COLO668 (cell line): Measurements from ENCODE around the gene RASA3.
"Not testable (repeated sequence)": the region's sequence is repeated elsewhere in the genome, so short reads cannot be mapped to it uniquely, and the experiment has no call there.

ENCODE experiments used
- DNase-seq: peaks from one replicate; lab custom pipeline; 2025; ENCODE audit not compliant: unreplicated experiment; lab: John Stamatoyannopoulos, UW

RASA3 gene

GRCh38 chr13:114024603-114025404, 107.6 kb downstream of the RASA3 start:
- DNase-seq = no peak

DNA sequence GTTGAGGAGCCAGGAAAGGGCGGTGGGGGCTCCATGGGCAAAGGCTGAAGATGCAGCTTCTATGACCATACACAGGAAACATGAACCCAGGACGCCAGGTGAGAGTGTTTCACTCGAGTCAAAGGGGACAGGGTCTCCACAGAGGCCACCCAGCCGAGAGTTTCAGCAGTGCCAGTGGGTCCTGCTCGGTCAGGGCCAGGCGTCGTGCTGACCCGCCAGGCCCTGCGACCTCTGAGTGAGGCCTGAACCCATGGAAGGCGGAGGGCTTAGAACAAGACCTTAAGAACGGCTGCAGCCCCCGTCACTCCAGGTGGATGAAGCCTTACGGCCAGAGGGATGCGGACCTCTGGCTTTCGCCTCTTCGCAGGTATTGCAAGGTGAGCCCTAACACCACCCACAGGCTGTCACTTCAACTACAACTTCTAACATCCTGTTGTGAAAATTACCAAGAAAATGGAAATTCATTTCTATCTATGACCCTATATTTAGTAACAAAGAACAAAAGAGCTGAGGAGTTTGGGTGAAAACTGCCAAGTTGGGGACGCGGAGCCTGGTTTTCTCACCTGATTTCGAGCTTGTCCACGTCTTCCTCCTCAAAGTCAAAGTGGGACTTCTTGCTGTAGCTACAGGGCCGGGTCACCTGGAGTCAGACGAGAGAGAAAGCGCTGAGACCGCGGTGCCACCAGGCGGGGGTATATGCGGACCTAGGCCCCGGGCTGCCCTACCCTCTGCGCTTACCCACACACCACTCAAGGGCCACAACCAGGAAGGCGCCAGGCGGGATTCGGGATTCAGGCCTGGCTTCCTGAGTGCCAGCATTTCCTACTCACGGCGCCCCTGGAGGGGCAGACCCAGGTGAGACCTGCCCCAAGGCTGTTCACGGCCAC, 108.5 kb downstream of the RASA3 start:
- no peak for DNase-seq

DNA sequence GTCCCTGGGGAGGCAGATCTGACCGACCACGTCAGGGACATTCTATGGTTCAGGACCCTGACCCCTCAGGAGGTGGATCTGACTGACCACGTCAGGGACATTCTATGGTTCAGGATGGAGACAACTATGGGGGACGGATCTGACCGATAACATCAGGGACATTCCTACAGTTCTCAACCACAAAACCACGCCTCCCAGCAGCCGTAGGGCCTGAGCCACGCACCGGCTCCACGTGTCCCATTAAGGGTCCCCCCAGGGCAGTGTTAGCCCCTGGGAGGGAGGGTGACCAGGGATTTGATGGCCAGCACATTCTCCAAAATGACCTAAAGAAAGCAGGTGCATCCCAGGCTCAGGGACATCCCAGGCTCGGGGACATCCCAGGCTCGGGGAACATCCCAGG, 109.5 kb downstream of the RASA3 start:
- DNase-seq = no peak

DNA sequence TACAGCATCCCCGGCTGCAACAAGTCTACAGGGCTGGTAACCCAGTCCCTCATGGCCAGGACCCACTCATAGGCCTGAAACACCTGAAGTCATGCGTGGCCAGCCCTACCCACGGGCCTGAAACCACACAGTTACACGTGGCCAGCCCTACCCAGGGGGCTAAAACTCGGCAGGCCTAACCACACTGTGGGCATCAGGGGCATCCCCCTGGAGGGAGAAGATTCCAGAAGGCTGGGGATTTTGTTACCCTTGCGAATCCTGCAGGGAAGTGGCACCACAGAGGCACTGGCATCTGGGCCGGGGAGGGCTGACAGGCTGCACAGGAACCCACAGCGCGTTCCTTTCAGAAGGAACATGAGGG, 110.1 kb downstream of the RASA3 start:
- no peak for DNase-seq

DNA sequence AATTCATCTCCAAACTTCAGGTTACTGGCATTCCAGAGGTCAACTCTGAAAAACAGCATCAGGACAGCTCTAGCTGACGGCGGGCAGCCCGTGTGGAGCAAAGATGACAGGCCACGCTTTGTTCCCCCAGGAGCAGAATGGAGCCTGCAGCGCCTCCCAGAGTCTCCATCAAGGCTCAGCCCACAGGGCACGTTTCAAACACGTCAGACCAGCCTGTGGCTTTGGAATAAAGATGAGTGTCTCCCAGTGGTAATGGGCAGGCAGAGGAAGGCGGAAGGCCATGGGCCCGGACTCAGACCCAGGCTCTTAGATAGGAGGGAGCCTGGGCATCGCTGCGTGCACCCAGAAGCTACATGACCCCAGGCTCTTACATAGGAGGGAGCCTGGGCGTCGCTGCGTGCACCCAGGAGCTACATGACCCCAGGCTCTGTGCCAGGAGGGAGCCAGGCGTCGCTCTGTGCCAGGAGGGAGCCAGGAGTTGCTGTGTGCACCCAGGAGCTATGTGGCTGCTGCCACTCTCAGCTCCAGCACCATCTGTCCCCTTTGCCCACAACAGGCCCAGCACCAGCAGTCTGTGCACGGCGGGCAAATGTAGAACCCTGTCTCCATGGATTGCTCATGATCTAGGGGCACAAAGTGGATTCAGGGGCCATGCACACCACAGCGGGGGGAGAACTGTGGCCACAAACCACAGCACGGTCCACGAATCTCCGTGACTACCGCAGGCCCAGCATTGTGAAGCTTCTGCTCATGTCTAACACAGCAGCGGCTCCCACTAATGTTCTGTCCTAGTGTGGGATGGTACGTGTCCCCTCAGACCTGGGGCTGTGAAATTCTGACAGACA, 110.7 kb downstream of the RASA3 start:
- peak; percentile 64 for DNase-seq

DNA sequence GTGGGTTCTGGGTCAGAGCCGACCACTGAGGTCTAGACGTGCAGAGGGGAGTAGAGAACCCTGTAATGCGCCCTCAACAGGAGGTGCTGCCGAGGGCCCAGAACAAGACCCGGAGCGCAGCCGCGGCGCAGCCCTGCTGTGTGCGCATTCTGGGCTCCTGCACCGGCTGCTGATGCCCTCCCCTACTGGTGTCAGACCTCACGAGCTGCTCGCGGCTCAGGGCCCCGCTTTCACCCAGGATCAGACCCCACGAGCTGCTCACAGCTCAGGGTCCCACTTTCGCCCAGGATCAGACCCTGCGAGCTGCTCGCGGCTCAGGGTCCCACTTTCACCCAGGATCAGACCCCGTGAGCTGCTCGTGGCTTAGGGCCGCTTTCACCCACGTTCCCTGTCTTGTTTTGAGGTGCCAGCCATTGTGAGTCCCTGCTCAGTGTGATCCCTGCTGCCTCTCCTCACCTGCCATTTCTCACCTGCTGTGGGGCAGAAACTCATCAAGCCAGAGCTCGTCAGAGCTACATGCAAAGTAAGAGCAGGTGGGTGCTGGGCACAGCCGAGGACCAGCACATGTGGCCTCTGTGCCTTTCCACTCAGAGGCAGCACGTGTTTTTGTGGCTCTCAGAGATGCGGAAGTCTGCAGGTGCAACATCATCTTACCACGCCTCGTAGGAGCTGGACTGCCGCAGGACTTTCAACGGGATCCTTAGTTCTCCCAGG, 111.5 kb downstream of the RASA3 start:
- DNase-seq = peak; percentile 81

- DNase-seq = not testable (repeated sequence)
Measured at GRCh38 chr13:114020134-114020533, 112.3 kb downstream of the RASA3 start.

GRCh38 chr13:114019367-114019766, 113.1 kb downstream of the RASA3 start:
- DNase-seq = peak; percentile 54

DNA sequence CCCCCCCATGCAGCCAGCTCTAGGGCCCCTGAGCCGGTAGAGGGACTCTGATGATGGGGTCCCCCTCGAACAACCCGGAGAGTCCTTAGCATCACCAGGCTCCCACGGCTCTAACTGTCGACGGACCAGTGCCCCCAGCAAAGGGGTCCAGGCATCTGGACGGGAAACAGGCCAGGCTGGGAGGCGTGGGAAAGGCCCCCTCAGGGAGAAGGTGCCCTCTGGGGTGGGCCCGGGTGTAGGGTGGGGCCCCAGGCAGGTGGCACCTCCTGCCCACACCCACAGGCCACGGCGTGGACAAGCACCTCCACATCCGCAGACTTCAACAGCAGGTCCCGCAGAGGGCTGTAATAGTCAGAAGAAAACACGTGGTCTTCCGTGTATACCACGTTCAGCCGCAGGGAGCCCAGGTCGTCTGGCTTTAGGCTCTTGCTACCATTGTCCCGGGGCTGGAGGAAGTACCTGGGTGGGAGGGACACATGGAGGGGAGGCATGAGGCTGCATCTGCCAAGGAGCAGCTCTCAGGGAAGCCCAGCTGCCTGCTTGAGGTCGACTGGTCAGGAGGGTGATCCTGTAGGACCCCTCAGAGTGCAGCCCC, 113.9 kb downstream of the RASA3 start:
- DNase-seq = no peak

GRCh38 chr13:114017966-114018365, 114.5 kb downstream of the RASA3 start:
- DNase-seq = no peak

GRCh38 chr13:114017028-114017630, 115.3 kb downstream of the RASA3 start:
- DNase-seq = peak; percentile 71

GRCh38 chr13:114016321-114017027, 115.9 kb downstream of the RASA3 start:
- no peak for DNase-seq

DNA sequence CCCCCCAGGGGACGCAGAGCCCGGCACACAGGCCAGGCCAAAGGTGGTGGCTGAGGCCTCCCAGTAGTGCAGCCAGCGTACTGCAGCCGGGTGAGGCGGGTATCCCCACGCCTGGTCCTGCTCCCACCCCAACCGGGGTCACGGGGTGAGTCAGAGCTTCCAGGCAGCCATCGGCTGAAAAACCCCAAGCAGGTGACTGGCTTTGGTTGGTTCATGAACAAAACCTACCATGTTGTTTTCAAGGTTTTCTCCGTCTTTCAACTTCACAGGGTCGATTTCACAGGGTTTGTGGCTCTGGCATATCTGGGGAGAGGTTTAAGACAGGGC, 116.5 kb downstream of the RASA3 start:
- DNase-seq = no peak

DNA sequence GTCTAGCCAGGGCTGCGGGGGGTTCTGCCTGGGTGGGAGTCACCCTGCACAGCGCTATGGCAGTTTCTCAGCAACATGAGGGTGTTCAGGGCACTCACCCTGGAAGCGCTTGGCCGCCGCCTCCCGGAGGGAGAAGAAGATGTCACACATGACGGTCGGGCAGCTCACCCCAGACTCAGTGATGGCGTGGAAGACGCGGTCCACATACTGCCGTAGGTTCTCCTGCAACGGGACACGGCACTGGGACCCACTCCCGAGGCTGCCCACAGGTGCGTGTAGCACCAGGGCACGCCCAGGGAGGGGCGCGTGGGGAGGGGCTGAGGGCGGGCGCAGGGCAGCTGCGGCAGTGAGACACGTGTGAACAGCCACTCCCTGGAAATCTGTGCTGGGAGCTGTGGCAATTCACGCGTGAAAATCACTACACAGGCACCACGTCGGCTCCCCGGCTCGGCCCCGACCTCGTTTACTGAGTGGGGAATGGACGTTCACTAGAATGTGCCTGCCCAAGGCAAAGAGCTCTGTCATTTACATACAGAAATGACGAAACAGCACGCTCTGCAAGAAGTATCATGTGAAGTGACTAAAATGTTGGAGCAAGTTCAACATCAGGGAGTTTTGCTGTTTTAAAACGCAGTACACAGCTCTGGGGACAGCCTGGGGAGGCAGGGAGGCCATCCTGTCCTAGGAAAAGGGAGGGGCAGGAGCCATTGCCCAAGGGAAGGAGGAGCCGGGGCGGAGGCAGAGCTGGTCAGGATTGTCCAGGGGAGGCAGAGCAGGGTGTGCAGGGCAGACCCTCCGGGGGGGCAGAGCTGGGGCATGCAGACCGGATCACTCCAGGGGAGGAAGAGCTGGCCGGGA, 117.1 kb downstream of the RASA3 start:
- no peak for DNase-seq

GRCh38 chr13:114013952-114014629, 118.3 kb downstream of the RASA3 start:
- DNase-seq = no peak

- DNase-seq = no peak
Measured at GRCh38 chr13:114013336-114013735, 119.1 kb downstream of the RASA3 start.

- DNase-seq = no peak
Measured at GRCh38 chr13:114012921-114013320, 119.5 kb downstream of the RASA3 start.

GRCh38 chr13:114012141-114012540, 120.3 kb downstream of the RASA3 start:
- no peak for DNase-seq
